Astrocyte (in vitro differentiated cells and primary cell): ENCODE data around the gene MBD2. TPM values are rescaled to one million over a fixed set of nuclear protein-coding genes. Genes with fewer than 3 reads are reported as not detected.
A peak's percentile ranks its signal among the peaks of the same experiment; 100 is the strongest.

ENCODE experiments used
- DNase-seq: peaks from one replicate; pipeline ENCODE4 v3.0.0-alpha.2; 2010; ENCODE audit warnings: low read depth
- FAIRE-seq: peaks from 2 replicates; lab custom pipeline; 2011; peaks lifted over from hg19 to GRCh38; lab: Jason Lieb, UNC
- H2AFZ ChIP-seq: 2 replicates; pipeline ENCODE4 v1.6.0; 2012; ENCODE audit warnings: low read depth, low read length, inconsistent platforms
- H3K27ac ChIP-seq: 2 replicates; pipeline ENCODE4 v1.5.1; 2011; ENCODE audit warnings: low read depth, low read length, inconsistent platforms
- H3K27me3 ChIP-seq: 2 replicates; pipeline ENCODE4 v1.6.0; 2011; ENCODE audit warnings: low read length, inconsistent platforms; ENCODE audit not compliant: insufficient read depth
- H3K36me3 ChIP-seq: 2 replicates; pipeline ENCODE4 v1.5.1; 2011; ENCODE audit warnings: low read length, inconsistent platforms; ENCODE audit not compliant: insufficient read depth
- H3K4me1 ChIP-seq: 2 replicates; pipeline ENCODE4 v1.5.1; 2011; ENCODE audit warnings: low read length, inconsistent platforms; ENCODE audit not compliant: insufficient read depth
- H3K4me2 ChIP-seq: 2 replicates; pipeline ENCODE4 v1.6.0; 2012; ENCODE audit warnings: low read length, inconsistent platforms
- H3K4me3 ChIP-seq: 2 replicates; pipeline ENCODE4 v1.5.1; 2011; ENCODE audit warnings: low read depth, mild to moderate bottlenecking, low read length, inconsistent platforms; ENCODE audit not compliant: insufficient read depth
- H3K79me2 ChIP-seq: 2 replicates; pipeline ENCODE4 v1.6.0; 2012; ENCODE audit warnings: mild to moderate bottlenecking, low read length, inconsistent platforms; ENCODE audit not compliant: insufficient read depth
- H3K9ac ChIP-seq: 2 replicates; pipeline ENCODE4 v1.6.0; 2012; ENCODE audit warnings: mild to moderate bottlenecking, low read length, inconsistent platforms
- H3K9me3 ChIP-seq: 2 replicates; pipeline ENCODE4 v1.5.1; 2012; ENCODE audit warnings: low read depth, mild to moderate bottlenecking, low read length, inconsistent platforms; ENCODE audit not compliant: insufficient read depth
- H4K20me1 ChIP-seq: 2 replicates; pipeline ENCODE4 v1.6.0; 2012; ENCODE audit warnings: low read length, inconsistent platforms; ENCODE audit not compliant: insufficient read depth
- H3K27ac Mint-ChIP-seq: one replicate; pipeline ENCODE4 v1.8.0; 2021; ENCODE audit warnings: mild to moderate bottlenecking, mixed read lengths; ENCODE audit not compliant: unreplicated experiment
- H3K27me3 Mint-ChIP-seq: one replicate; pipeline ENCODE4 v1.8.0; 2021; ENCODE audit warnings: low read depth, mixed read lengths; ENCODE audit not compliant: unreplicated experiment
- H3K36me3 Mint-ChIP-seq: one replicate; pipeline ENCODE4 v1.8.0; 2021; ENCODE audit warnings: low read depth, mixed read lengths; ENCODE audit not compliant: unreplicated experiment
- H3K4me1 Mint-ChIP-seq: one replicate; pipeline ENCODE4 v1.8.0; 2021; ENCODE audit warnings: low read depth, mixed read lengths; ENCODE audit not compliant: unreplicated experiment
- H3K4me3 Mint-ChIP-seq: one replicate; pipeline ENCODE4 v1.8.0; 2021; ENCODE audit warnings: mild to moderate bottlenecking, moderate library complexity, mixed read lengths; ENCODE audit not compliant: unreplicated experiment
- H3K9me3 Mint-ChIP-seq: one replicate; pipeline ENCODE4 v1.8.0; 2021; ENCODE audit warnings: mild to moderate bottlenecking, mixed read lengths; ENCODE audit not compliant: unreplicated experiment
- EZH2 ChIP-seq: IDR thresholded peaks from 2 replicates; pipeline ENCODE4 v1.6.1; 2012; ENCODE audit warnings: mild to moderate bottlenecking, low read length, inconsistent platforms; ENCODE audit not compliant: insufficient read depth
- total RNA-seq: library from RNA; stranded (reverse); gene quantifications from 2 replicates; pipeline ENCODE4 v1.2.1, GENCODE V29; 2021
- TF ChIP-seq, protein P1 (sequence below): IDR thresholded peaks from 2 replicates; pipeline ENCODE4 v1.5.1; 2011; ENCODE audit warnings: low read depth, mild to moderate bottlenecking, inconsistent platforms, low read length, moderate library complexity; ENCODE audit not compliant: insufficient read depth

The MBD2 gene
- total RNA-seq, 1 donor from 2014 or later, result 53.1 TPM

DNA sequence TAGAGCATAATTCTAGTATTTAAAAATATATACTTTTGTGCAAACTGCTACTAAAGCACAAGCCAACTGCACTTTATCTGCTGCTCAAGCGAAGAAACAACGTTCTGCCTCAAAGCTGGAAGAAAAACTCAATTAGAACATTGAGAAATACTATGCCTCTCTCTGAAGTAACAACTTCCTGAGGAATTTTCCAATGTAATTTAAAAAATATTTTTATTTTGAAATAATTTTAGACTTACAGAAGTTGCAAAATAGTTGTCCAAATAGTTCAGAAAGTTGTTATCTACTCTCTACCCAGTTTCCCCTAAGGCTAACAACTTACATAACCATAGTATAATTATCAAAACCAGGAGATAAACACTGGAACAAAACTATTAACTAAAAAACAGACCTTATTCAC lies 32.5 kb upstream of the MBD2 start:
- Histone ChIP-seq H4K20me1 (no peaks in the 10 kb centered on the region), H3K9me3 (no peaks in the 10 kb centered on the region), H3K36me3 (no peaks in the 10 kb centered on the region), H3K27ac (no peak overlapping the region), H3K9ac (no peak overlapping the region), H3K79me2 (no peaks in the 10 kb centered on the region), H3K27me3 (no peaks in the 10 kb centered on the region), H2AFZ (no peak overlapping the region), H3K4me1 (peaks cover 7% of the 10 kb centered on the region), H3K4me3 (no peak overlapping the region), H3K4me2 (no peak overlapping the region)
- H3K4me1 Mint-ChIP-seq, result peaks cover 14% of the 10 kb centered on the region
- H3K27me3 Mint-ChIP-seq, result no peaks in the 10 kb centered on the region
- no peak for TF ChIP-seq EZH2
- TF ChIP-seq, protein P1, sequence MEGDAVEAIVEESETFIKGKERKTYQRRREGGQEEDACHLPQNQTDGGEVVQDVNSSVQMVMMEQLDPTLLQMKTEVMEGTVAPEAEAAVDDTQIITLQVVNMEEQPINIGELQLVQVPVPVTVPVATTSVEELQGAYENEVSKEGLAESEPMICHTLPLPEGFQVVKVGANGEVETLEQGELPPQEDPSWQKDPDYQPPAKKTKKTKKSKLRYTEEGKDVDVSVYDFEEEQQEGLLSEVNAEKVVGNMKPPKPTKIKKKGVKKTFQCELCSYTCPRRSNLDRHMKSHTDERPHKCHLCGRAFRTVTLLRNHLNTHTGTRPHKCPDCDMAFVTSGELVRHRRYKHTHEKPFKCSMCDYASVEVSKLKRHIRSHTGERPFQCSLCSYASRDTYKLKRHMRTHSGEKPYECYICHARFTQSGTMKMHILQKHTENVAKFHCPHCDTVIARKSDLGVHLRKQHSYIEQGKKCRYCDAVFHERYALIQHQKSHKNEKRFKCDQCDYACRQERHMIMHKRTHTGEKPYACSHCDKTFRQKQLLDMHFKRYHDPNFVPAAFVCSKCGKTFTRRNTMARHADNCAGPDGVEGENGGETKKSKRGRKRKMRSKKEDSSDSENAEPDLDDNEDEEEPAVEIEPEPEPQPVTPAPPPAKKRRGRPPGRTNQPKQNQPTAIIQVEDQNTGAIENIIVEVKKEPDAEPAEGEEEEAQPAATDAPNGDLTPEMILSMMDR, result no peak
- no peak for FAIRE-seq
- H3K4me3 Mint-ChIP-seq, result no peak overlapping the region
- no peak overlapping the region for H3K27ac Mint-ChIP-seq
- H3K36me3 Mint-ChIP-seq, result no peaks in the 10 kb centered on the region
- H3K9me3 Mint-ChIP-seq, result no peaks in the 10 kb centered on the region
- DNase-seq, result no peak

DNA sequence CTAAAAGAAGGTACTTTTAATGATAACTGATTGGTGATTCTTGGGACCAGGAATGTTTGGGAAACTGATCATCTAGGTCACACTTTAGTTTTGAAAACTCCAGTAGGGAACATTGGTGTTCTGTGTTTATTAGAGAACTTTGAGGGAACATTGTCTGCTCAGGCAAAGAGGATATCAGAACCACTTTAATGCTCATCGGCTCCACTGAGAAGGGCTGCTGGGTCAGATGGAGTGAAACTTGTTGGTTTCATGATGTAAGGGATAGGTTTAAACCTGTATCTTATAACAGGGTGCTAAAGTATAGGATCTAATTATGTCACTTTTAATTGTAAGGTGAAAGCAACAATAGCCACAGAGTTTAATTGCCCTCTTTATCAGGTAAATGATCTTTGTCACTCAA lies 30.7 kb upstream of the MBD2 start:
- Histone ChIP-seq H3K4me1 (peaks cover 7% of the 10 kb centered on the region), H3K4me3 (no peak overlapping the region), H2AFZ (no peak overlapping the region), H3K79me2 (no peaks in the 10 kb centered on the region), H3K27ac (no peak overlapping the region), H4K20me1 (no peaks in the 10 kb centered on the region), H3K9ac (no peak overlapping the region), H3K27me3 (no peaks in the 10 kb centered on the region), H3K4me2 (no peak overlapping the region), H3K9me3 (no peaks in the 10 kb centered on the region), H3K36me3 (no peaks in the 10 kb centered on the region)
- no peak overlapping the region for H3K27ac Mint-ChIP-seq
- TF ChIP-seq, protein P1, result no peak
- TF ChIP-seq EZH2, result no peak
- H3K27me3 Mint-ChIP-seq, result no peaks in the 10 kb centered on the region
- DNase-seq (no peak), FAIRE-seq (no peak)
- no peak overlapping the region for H3K4me3 Mint-ChIP-seq
- H3K9me3 Mint-ChIP-seq, result no peaks in the 10 kb centered on the region
- H3K4me1 Mint-ChIP-seq, result peaks cover 16% of the 10 kb centered on the region
- no peaks in the 10 kb centered on the region for H3K36me3 Mint-ChIP-seq

DNA sequence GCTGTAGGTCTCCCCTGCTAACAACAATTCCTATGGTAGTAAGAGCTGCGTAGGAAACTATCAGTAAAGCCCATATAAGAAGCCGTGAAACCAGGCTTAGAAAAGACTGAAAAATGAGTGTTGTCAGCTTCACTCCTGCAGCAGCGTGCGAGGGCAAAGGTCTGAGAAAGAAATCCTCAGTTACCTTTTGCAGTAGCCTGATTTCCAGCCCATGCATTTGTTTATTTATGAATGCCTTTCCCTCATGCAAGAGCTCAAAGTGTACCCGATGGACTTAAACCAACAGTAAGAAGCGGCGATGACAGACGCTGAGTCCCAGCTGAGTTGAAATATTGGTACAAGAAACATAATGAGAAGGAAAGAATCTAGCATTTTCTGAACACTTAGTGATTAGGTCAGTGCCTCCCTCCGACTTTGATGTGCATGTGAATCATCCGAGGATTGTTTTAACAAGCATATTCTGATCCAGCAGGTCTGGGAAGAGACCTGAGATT lies 29.8 kb upstream of the MBD2 start:
- Histone ChIP-seq H3K36me3 (no peaks in the 10 kb centered on the region), H2AFZ (peak overlapping the region; percentile 20), H3K79me2 (no peaks in the 10 kb centered on the region), H3K4me1 (peaks cover 7% of the 10 kb centered on the region), H3K27me3 (no peaks in the 10 kb centered on the region), H3K4me3 (peak overlapping the region; percentile 40), H4K20me1 (no peaks in the 10 kb centered on the region), H3K9ac (no peak overlapping the region), H3K4me2 (peak overlapping the region; percentile 79), H3K9me3 (no peaks in the 10 kb centered on the region), H3K27ac (no peak overlapping the region)
- no peak overlapping the region for H3K27ac Mint-ChIP-seq
- TF ChIP-seq, protein P1, result no peak
- no peak for TF ChIP-seq EZH2
- FAIRE-seq (peak; percentile 20), DNase-seq (peak; percentile 25)
- no peaks in the 10 kb centered on the region for H3K9me3 Mint-ChIP-seq
- H3K4me3 Mint-ChIP-seq, result no peak overlapping the region
- no peaks in the 10 kb centered on the region for H3K27me3 Mint-ChIP-seq
- no peaks in the 10 kb centered on the region for H3K36me3 Mint-ChIP-seq
- H3K4me1 Mint-ChIP-seq, result peaks cover 16% of the 10 kb centered on the region
